Stimulated activated CD8-positive, alpha-beta memory T cell treated with anti-CD3 and anti-CD28 coated beads, Interleukin-7, amount 100 ng/mL, for 1 hour (primary cell): Measurements from ENCODE around the gene CD22.
"Not testable (repeated sequence)": the region's sequence is repeated elsewhere in the genome, so short reads cannot be mapped to it uniquely, and the experiment has no call there.

ENCODE experiments used
- DNase-seq, 2 donors: peaks; one replicate each; pipeline ENCODE4 v3.0.0-alpha.2; 2020; ENCODE audit warnings: low read depth in 2 of 2

The CD22 gene

GRCh38 chr19:35358834-35359233, 29.8 kb downstream of the CD22 start:
- not testable (repeated sequence) for DNase-seq

GRCh38 chr19:35359395-35359794, 30.4 kb downstream of the CD22 start:
- DNase-seq, result not testable (repeated sequence)

- not testable (repeated sequence) for DNase-seq
Measured at GRCh38 chr19:35360081-35360480, 31.1 kb downstream of the CD22 start.

GRCh38 chr19:35360880-35361420, 32.0 kb downstream of the CD22 start:
- no peak for DNase-seq

- DNase-seq, result no peak
Measured at GRCh38 chr19:35362261-35363000, 33.4 kb downstream of the CD22 start.

GRCh38 chr19:35363001-35363590, 34.1 kb downstream of the CD22 start:
- DNase-seq, result no peak

- DNase-seq, result no peak
Measured at GRCh38 chr19:35363711-35364425, 34.9 kb downstream of the CD22 start.

GRCh38 chr19:35365303-35365702, 36.3 kb downstream of the CD22 start:
- no peak for DNase-seq

- no peak for DNase-seq
Measured at GRCh38 chr19:35368378-35368777, 39.4 kb downstream of the CD22 start.

- no peak for DNase-seq
Measured at GRCh38 chr19:35369522-35369921, 40.5 kb downstream of the CD22 start.

- DNase-seq, result no peak
Measured at GRCh38 chr19:35370722-35371121, 41.7 kb downstream of the CD22 start, which contains the start of gene GPR42. Gene GPR42, plus strand, starts transcription at chr19:35371068. Its CDS starts 292 bp downstream, at chr19:35371360.

GRCh38 chr19:35373492-35373891, 44.5 kb downstream of the CD22 start:
- no peak for DNase-seq

- not testable (repeated sequence) for DNase-seq
Measured at GRCh38 chr19:35374031-35374430, 45.0 kb downstream of the CD22 start.

- no peak for DNase-seq
Measured at GRCh38 chr19:35375505-35376307, 46.7 kb downstream of the CD22 start.

- DNase-seq, result no peak
Measured at GRCh38 chr19:35377656-35378055, 48.7 kb downstream of the CD22 start.

GRCh38 chr19:35378356-35378755, 49.4 kb downstream of the CD22 start:
- DNase-seq, result no peak

GRCh38 chr19:35379545-35379944, 50.6 kb downstream of the CD22 start:
- DNase-seq, result not testable (repeated sequence)

- no peak for DNase-seq
Measured at GRCh38 chr19:35379992-35380391, 51.0 kb downstream of the CD22 start.

- DNase-seq, result no peak
Measured at GRCh38 chr19:35380450-35381124, 51.6 kb downstream of the CD22 start.

GRCh38 chr19:35381318-35381717, 52.3 kb downstream of the CD22 start:
- DNase-seq, result no peak

GRCh38 chr19:35381926-35382325, 52.9 kb downstream of the CD22 start:
- DNase-seq, result no peak
